ENCODE results near the gene APMAP.

The APMAP gene

GRCh38 chr20:24962182-24962492 lies 30.4 kb downstream of the APMAP start:
- Histone ChIP-seq H3K27ac (ENCODE audit: low read depth, low read length) (no peak overlapping the region), H3K36me3 (ENCODE audit: control insufficient read depth, insufficient read depth, low read length) (peaks cover 18% of the 10 kb centered on the region), H3K9ac (ENCODE audit: low read length) (no peak overlapping the region), H3K4me3 (ENCODE audit: low read length) (no peak overlapping the region), H3K27me3 (ENCODE audit: control insufficient read depth, insufficient read depth, low read length) (no peaks in the 10 kb centered on the region), H3K4me1 (ENCODE audit: control insufficient read depth, insufficient read depth, low read length) (no peaks in the 10 kb centered on the region)

GRCh38 chr20:24961384-24962181 lies 31.0 kb downstream of the APMAP start:
- no peak overlapping the region for H3K27ac ChIP-seq (ENCODE audit: low read depth, low read length)
- H3K4me3 ChIP-seq (ENCODE audit: low read length) = no peak overlapping the region
- no peaks in the 10 kb centered on the region for H3K4me1 ChIP-seq (ENCODE audit: control insufficient read depth, insufficient read depth, low read length)
- H3K27me3 ChIP-seq (ENCODE audit: control insufficient read depth, insufficient read depth, low read length) = no peaks in the 10 kb centered on the region
- H3K36me3 ChIP-seq (ENCODE audit: control insufficient read depth, insufficient read depth, low read length) = peaks cover 18% of the 10 kb centered on the region
- H3K9ac ChIP-seq (ENCODE audit: low read length) = no peak overlapping the region

GRCh38 chr20:24960861-24961260 lies 31.7 kb downstream of the APMAP start:
- Histone ChIP-seq H3K36me3 (ENCODE audit: control insufficient read depth, insufficient read depth, low read length) (peaks cover 17% of the 10 kb centered on the region), H3K9ac (ENCODE audit: low read length) (no peak overlapping the region), H3K27me3 (ENCODE audit: control insufficient read depth, insufficient read depth, low read length) (no peaks in the 10 kb centered on the region), H3K4me3 (ENCODE audit: low read length) (no peak overlapping the region), H3K4me1 (ENCODE audit: control insufficient read depth, insufficient read depth, low read length) (no peaks in the 10 kb centered on the region), H3K27ac (ENCODE audit: low read depth, low read length) (no peak overlapping the region)

- Histone ChIP-seq H3K4me1 (ENCODE audit: control insufficient read depth, insufficient read depth, low read length) (no peaks in the 10 kb centered on the region), H3K4me3 (ENCODE audit: low read length) (no peak overlapping the region), H3K27me3 (ENCODE audit: control insufficient read depth, insufficient read depth, low read length) (no peaks in the 10 kb centered on the region), H3K27ac (ENCODE audit: low read depth, low read length) (no peak overlapping the region), H3K9ac (ENCODE audit: low read length) (no peak overlapping the region), H3K36me3 (ENCODE audit: control insufficient read depth, insufficient read depth, low read length) (peaks cover 12% of the 10 kb centered on the region)
Measured at GRCh38 chr20:24960302-24960801, 32.2 kb downstream of the APMAP start.

- H3K36me3 ChIP-seq (ENCODE audit: control insufficient read depth, insufficient read depth, low read length) = peaks cover 9% of the 10 kb centered on the region
- H3K27me3 ChIP-seq (ENCODE audit: control insufficient read depth, insufficient read depth, low read length) = no peaks in the 10 kb centered on the region
- H3K9ac ChIP-seq (ENCODE audit: low read length) = no peak overlapping the region
- H3K4me3 ChIP-seq (ENCODE audit: low read length) = no peak overlapping the region
- H3K4me1 ChIP-seq (ENCODE audit: control insufficient read depth, insufficient read depth, low read length) = no peaks in the 10 kb centered on the region
- no peak overlapping the region for H3K27ac ChIP-seq (ENCODE audit: low read depth, low read length)
Measured at GRCh38 chr20:24959591-24960301, 32.8 kb downstream of the APMAP start.

GRCh38 chr20:24958506-24959385 lies 33.8 kb downstream of the APMAP start:
- H3K4me1 ChIP-seq (ENCODE audit: control insufficient read depth, insufficient read depth, low read length) = no peaks in the 10 kb centered on the region
- H3K9ac ChIP-seq (ENCODE audit: low read length) = no peak overlapping the region
- no peak overlapping the region for H3K27ac ChIP-seq (ENCODE audit: low read depth, low read length)
- H3K4me3 ChIP-seq (ENCODE audit: low read length) = no peak overlapping the region
- H3K27me3 ChIP-seq (ENCODE audit: control insufficient read depth, insufficient read depth, low read length) = no peaks in the 10 kb centered on the region
- peaks cover 6% of the 10 kb centered on the region for H3K36me3 ChIP-seq (ENCODE audit: control insufficient read depth, insufficient read depth, low read length)

- no peak overlapping the region for H3K9ac ChIP-seq (ENCODE audit: low read length)
- H3K4me3 ChIP-seq (ENCODE audit: low read length) = no peak overlapping the region
- H3K36me3 ChIP-seq (ENCODE audit: control insufficient read depth, insufficient read depth, low read length) = peaks cover 1% of the 10 kb centered on the region
- no peak overlapping the region for H3K27ac ChIP-seq (ENCODE audit: low read depth, low read length)
- no peaks in the 10 kb centered on the region for H3K4me1 ChIP-seq (ENCODE audit: control insufficient read depth, insufficient read depth, low read length)
- no peaks in the 10 kb centered on the region for H3K27me3 ChIP-seq (ENCODE audit: control insufficient read depth, insufficient read depth, low read length)
Measured at GRCh38 chr20:24957326-24958016, 35.1 kb downstream of the APMAP start.

- no peak overlapping the region for H3K27ac ChIP-seq (ENCODE audit: low read depth, low read length)
- H3K4me3 ChIP-seq (ENCODE audit: low read length) = no peak overlapping the region
- no peaks in the 10 kb centered on the region for H3K36me3 ChIP-seq (ENCODE audit: control insufficient read depth, insufficient read depth, low read length)
- H3K4me1 ChIP-seq (ENCODE audit: control insufficient read depth, insufficient read depth, low read length) = no peaks in the 10 kb centered on the region
- no peak overlapping the region for H3K9ac ChIP-seq (ENCODE audit: low read length)
- H3K27me3 ChIP-seq (ENCODE audit: control insufficient read depth, insufficient read depth, low read length) = peaks cover 2% of the 10 kb centered on the region
Measured at GRCh38 chr20:24956001-24956841, 36.3 kb downstream of the APMAP start.

GRCh38 chr20:24955045-24955444 lies 37.5 kb downstream of the APMAP start:
- no peak overlapping the region for H3K4me3 ChIP-seq (ENCODE audit: low read length)
- H3K27ac ChIP-seq (ENCODE audit: low read depth, low read length) = no peak overlapping the region
- H3K4me1 ChIP-seq (ENCODE audit: control insufficient read depth, insufficient read depth, low read length) = no peaks in the 10 kb centered on the region
- H3K9ac ChIP-seq (ENCODE audit: low read length) = no peak overlapping the region
- no peaks in the 10 kb centered on the region for H3K36me3 ChIP-seq (ENCODE audit: control insufficient read depth, insufficient read depth, low read length)
- peaks cover 2% of the 10 kb centered on the region for H3K27me3 ChIP-seq (ENCODE audit: control insufficient read depth, insufficient read depth, low read length)

- H3K27ac ChIP-seq (ENCODE audit: low read depth, low read length) = no peak overlapping the region
- H3K4me1 ChIP-seq (ENCODE audit: control insufficient read depth, insufficient read depth, low read length) = no peaks in the 10 kb centered on the region
- H3K36me3 ChIP-seq (ENCODE audit: control insufficient read depth, insufficient read depth, low read length) = no peaks in the 10 kb centered on the region
- no peak overlapping the region for H3K4me3 ChIP-seq (ENCODE audit: low read length)
- H3K27me3 ChIP-seq (ENCODE audit: control insufficient read depth, insufficient read depth, low read length) = peaks cover 2% of the 10 kb centered on the region
- no peak overlapping the region for H3K9ac ChIP-seq (ENCODE audit: low read length)
Measured at GRCh38 chr20:24954566-24954965, 38.0 kb downstream of the APMAP start.

- Histone ChIP-seq H3K27ac (ENCODE audit: low read depth, low read length) (no peak overlapping the region), H3K36me3 (ENCODE audit: control insufficient read depth, insufficient read depth, low read length) (no peaks in the 10 kb centered on the region), H3K4me1 (ENCODE audit: control insufficient read depth, insufficient read depth, low read length) (no peaks in the 10 kb centered on the region), H3K9ac (ENCODE audit: low read length) (no peak overlapping the region), H3K4me3 (ENCODE audit: low read length) (no peak overlapping the region), H3K27me3 (ENCODE audit: control insufficient read depth, insufficient read depth, low read length) (peaks cover 2% of the 10 kb centered on the region)
Measured at GRCh38 chr20:24954151-24954550, 38.4 kb downstream of the APMAP start.

All from rectal smooth muscle tissue (tissue), 1 donor.